Osteoblast (primary cell): Measurements from ENCODE around the gene LCLAT1. TPM values are rescaled to one million over a fixed set of nuclear protein-coding genes. Genes with fewer than 3 reads are reported as not detected.

Experiments used
- DNase-seq: peaks from one replicate; pipeline ENCODE4 v3.0.0; 2011; ENCODE audit warnings: low spot score, mixed read lengths; ENCODE audit not compliant: insufficient read length; ENCODE audit errors: missing footprints
- H2AFZ ChIP-seq: 2 replicates; pipeline ENCODE4 v1.6.0; 2011; ENCODE audit warnings: mild to moderate bottlenecking, low read length
- H3K27ac ChIP-seq: 2 replicates; pipeline ENCODE4 v1.5.1; 2011; ENCODE audit warnings: mild to moderate bottlenecking, low read depth, low read length, moderate library complexity
- H3K27me3 ChIP-seq: 2 replicates; pipeline ENCODE4 v1.6.0; 2012; ENCODE audit warnings: mild to moderate bottlenecking, control low read depth, inconsistent platforms, low read length, moderate library complexity; ENCODE audit not compliant: insufficient read depth
- H3K36me3 ChIP-seq: 2 replicates; pipeline ENCODE4 v1.5.1; 2011; ENCODE audit warnings: mild to moderate bottlenecking, low read length, control low read depth, moderate library complexity; ENCODE audit not compliant: insufficient read depth
- H3K4me1 ChIP-seq: 2 replicates; pipeline ENCODE4 v1.5.1; 2011; ENCODE audit warnings: mild to moderate bottlenecking, low read length, control low read depth, moderate library complexity; ENCODE audit not compliant: insufficient read depth
- H3K4me2 ChIP-seq: 2 replicates; pipeline ENCODE4 v1.6.0; 2011; ENCODE audit warnings: mild to moderate bottlenecking, low read length; ENCODE audit not compliant: insufficient read depth
- H3K4me3 ChIP-seq: fragments of 200-600 bp; sonication (generic); 3 replicates; pipeline ENCODE4 v1.5.1; 2012; ENCODE audit warnings: mild to moderate bottlenecking, low read length, inconsistent platforms; ENCODE audit not compliant: insufficient read depth
- H3K79me2 ChIP-seq: 2 replicates; pipeline ENCODE4 v1.6.0; 2012; ENCODE audit warnings: mild to moderate bottlenecking, low read length, control low read depth, inconsistent platforms; ENCODE audit not compliant: insufficient read depth
- H3K9me3 ChIP-seq: 2 replicates; pipeline ENCODE4 v1.5.1; 2011; ENCODE audit warnings: low read depth, low read length, control low read depth
- H4K20me1 ChIP-seq: 2 replicates; pipeline ENCODE4 v1.6.0; 2012; ENCODE audit warnings: mild to moderate bottlenecking, low read length, control low read depth; ENCODE audit not compliant: insufficient read depth
- total RNA-seq: library from RNA; depleted of rRNA; stranded (reverse); fragments of >200 nt; gene quantifications from 2 replicates; pipeline ENCODE4 v1.2.3, GENCODE V29; 2012
- TF ChIP-seq, protein P1 (sequence below): IDR thresholded peaks from 2 replicates; pipeline ENCODE4 v1.5.1; 2011; ENCODE audit warnings: mild to moderate bottlenecking, low read depth, low read length, moderate library complexity; ENCODE audit errors: extremely low read depth

LCLAT1 gene
- total RNA-seq, 1 donor = 29.7 TPM

DNA sequence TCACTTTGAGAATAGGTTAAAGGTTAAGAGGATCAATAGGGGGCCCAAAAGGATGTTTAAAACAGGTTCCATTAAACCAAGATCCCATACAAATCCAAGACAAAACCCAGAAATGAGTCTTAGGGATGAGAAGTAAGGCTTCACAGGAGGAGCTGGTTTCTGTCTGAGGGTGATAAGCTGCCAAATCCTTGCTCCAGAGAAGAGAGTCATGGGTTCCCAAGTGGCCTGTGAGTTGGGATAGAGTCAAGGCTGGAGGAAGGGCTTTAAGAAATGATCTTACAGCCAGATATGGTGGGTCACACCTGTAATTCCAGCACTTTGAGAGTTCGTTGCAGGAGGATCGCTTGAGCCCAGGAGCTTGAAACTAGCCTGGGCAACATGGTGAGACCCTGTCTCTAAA lies 40.2 kb upstream of the LCLAT1 start:
- H3K9me3 ChIP-seq = no peaks in the 10 kb centered on the region
- H4K20me1 ChIP-seq = no peaks in the 10 kb centered on the region
- H2AFZ ChIP-seq = no peak overlapping the region
- no peak overlapping the region for H3K4me2 ChIP-seq
- H3K4me3 ChIP-seq = no peak overlapping the region
- H3K79me2 ChIP-seq = no peaks in the 10 kb centered on the region
- no peaks in the 10 kb centered on the region for H3K27me3 ChIP-seq
- H3K36me3 ChIP-seq = no peaks in the 10 kb centered on the region
- H3K27ac ChIP-seq = no peak overlapping the region
- DNase-seq = peak; percentile 60
- TF ChIP-seq, protein P1, sequence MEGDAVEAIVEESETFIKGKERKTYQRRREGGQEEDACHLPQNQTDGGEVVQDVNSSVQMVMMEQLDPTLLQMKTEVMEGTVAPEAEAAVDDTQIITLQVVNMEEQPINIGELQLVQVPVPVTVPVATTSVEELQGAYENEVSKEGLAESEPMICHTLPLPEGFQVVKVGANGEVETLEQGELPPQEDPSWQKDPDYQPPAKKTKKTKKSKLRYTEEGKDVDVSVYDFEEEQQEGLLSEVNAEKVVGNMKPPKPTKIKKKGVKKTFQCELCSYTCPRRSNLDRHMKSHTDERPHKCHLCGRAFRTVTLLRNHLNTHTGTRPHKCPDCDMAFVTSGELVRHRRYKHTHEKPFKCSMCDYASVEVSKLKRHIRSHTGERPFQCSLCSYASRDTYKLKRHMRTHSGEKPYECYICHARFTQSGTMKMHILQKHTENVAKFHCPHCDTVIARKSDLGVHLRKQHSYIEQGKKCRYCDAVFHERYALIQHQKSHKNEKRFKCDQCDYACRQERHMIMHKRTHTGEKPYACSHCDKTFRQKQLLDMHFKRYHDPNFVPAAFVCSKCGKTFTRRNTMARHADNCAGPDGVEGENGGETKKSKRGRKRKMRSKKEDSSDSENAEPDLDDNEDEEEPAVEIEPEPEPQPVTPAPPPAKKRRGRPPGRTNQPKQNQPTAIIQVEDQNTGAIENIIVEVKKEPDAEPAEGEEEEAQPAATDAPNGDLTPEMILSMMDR = no peak
- peaks cover 34% of the 10 kb centered on the region for H3K4me1 ChIP-seq

DNA sequence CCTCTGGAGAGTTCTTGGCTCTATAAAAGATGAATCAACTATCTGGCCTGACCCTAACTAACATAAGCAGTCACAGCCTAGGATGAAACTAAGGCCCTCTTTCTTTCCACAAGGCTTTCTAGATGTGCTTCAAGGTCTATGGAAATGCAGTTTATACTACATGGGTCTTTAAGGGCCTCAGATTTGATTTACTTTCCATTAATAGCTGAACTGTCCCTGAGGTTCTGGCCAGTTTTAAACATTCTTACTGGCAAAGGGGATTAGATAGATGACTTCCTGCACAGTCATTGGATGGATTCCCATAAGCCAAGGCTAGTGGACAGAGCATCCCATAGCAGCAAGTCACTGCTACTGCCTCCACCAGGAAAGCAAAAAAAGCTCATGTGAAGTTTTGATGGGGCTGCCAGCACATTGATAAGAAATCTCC lies 38.1 kb upstream of the LCLAT1 start:
- TF ChIP-seq, protein P1 = peak; percentile 21
- Histone ChIP-seq H3K4me1 (peaks cover 34% of the 10 kb centered on the region), H3K79me2 (no peaks in the 10 kb centered on the region), H4K20me1 (no peaks in the 10 kb centered on the region), H3K4me3 (no peak overlapping the region), H3K4me2 (no peak overlapping the region), H3K27ac (no peak overlapping the region), H2AFZ (no peak overlapping the region), H3K27me3 (no peaks in the 10 kb centered on the region), H3K9me3 (no peaks in the 10 kb centered on the region), H3K36me3 (no peaks in the 10 kb centered on the region)
- peak; percentile 65 for DNase-seq

DNA sequence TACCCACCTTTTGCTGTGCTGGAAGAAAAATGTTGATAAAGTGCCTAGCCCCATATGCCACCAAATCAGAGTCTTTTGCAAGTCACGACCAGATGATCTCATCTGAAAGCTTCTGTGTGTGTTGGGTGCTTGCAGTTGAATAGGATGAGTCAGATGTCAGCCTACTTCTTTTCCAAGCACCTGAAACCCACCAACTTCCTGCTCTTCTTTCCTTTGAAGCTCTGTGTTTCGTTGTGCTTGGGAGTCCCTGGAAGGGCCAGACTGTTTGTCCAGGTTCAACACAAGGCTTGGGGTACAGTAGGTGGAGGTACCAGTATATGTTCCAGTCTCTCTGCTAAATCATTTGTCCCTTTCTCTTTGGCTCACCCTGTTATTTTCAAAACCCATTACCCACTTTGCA lies 36.8 kb upstream of the LCLAT1 start:
- H4K20me1 ChIP-seq = no peaks in the 10 kb centered on the region
- no peaks in the 10 kb centered on the region for H3K9me3 ChIP-seq
- DNase-seq = peak; percentile 60
- H3K27ac ChIP-seq = no peak overlapping the region
- no peak overlapping the region for H3K4me2 ChIP-seq
- TF ChIP-seq, protein P1 = no peak
- H3K4me3 ChIP-seq = no peak overlapping the region
- no peaks in the 10 kb centered on the region for H3K27me3 ChIP-seq
- H3K79me2 ChIP-seq = no peaks in the 10 kb centered on the region
- H3K4me1 ChIP-seq = peaks cover 34% of the 10 kb centered on the region
- no peaks in the 10 kb centered on the region for H3K36me3 ChIP-seq
- no peak overlapping the region for H2AFZ ChIP-seq

DNA sequence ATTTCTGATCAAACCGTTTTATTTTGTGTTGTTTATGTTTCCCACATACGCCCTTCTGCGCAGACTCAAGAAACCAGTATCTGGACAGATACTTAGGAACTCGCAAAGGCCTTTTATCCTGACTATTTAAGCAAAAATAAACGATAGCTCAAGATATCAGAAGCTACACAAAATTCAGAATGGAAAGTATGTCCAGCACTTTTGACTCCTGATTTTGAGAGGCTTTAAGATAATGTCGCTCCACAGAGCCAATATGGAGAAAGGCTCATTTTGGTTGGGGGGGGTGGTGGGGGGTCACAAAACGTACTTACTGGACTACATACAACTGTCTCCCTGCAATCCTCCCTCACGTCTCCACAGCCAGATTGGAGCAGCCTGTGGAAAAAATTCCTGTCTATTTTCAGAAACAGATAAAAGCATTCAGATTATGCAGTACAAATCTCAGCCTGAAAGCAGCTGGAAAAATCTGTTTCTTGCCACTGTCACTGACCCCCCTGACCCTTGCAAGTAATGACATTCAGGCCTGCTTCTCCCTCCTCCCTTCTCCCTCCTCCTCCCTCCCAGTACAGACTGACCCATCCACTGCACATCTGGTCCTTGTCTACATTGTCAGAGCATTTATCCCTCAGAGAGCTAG lies 34.9 kb upstream of the LCLAT1 start:
- no peak overlapping the region for H3K4me3 ChIP-seq
- peaks cover 34% of the 10 kb centered on the region for H3K4me1 ChIP-seq
- no peaks in the 10 kb centered on the region for H4K20me1 ChIP-seq
- H2AFZ ChIP-seq = no peak overlapping the region
- TF ChIP-seq, protein P1 = no peak
- no peaks in the 10 kb centered on the region for H3K27me3 ChIP-seq
- no peaks in the 10 kb centered on the region for H3K79me2 ChIP-seq
- no peak overlapping the region for H3K4me2 ChIP-seq
- H3K27ac ChIP-seq = no peak overlapping the region
- H3K9me3 ChIP-seq = no peaks in the 10 kb centered on the region
- no peak for DNase-seq
- H3K36me3 ChIP-seq = no peaks in the 10 kb centered on the region
